HepG2 (cell line): Measurements from ENCODE around the gene PNKD. TPM values are rescaled to one million over a fixed set of nuclear protein-coding genes. Genes with fewer than 3 reads are reported as not detected.

Source experiments
- ATM ChIP-seq: fragments of 450-650 bp; IDR thresholded peaks from 2 replicates; pipeline ENCODE4 v1.7.1; 2017; ENCODE audit warnings: mild to moderate bottlenecking, borderline replicate concordance
- FOXO1 ChIP-seq: sonication (generic); formaldehyde crosslinking; IDR thresholded peaks from 2 replicates; pipeline ENCODE4 v1.4.0; 2020; ENCODE audit warnings: missing genetic modification reagents
- GLMP ChIP-seq: sonication (generic); formaldehyde crosslinking; IDR thresholded peaks from 2 replicates; pipeline ENCODE4 v1.9.0; 2021; ENCODE audit warnings: missing genetic modification reagents, mild to moderate bottlenecking, borderline replicate concordance
- IKZF5 ChIP-seq: IDR thresholded peaks from 2 replicates; pipeline ENCODE4 v1.6.1; 2018; ENCODE audit warnings: missing genetic modification reagents, mild to moderate bottlenecking, missing compliant biosample characterization
- KDM1A ChIP-seq: IDR thresholded peaks from 2 replicates; pipeline ENCODE4 v1.6.1; 2016; ENCODE audit warnings: missing compliant biosample characterization
- MAF1 ChIP-seq: sonication (generic); formaldehyde crosslinking; IDR thresholded peaks from 2 replicates; pipeline ENCODE4 v1.5.0; 2020; ENCODE audit warnings: missing genetic modification reagents, borderline replicate concordance
- MAZ ChIP-seq, 2 experiments: sonication (generic) in 1 of 2; formaldehyde crosslinking in 1 of 2; IDR thresholded peaks; 2 replicates each; pipeline versions ENCODE4 v1.5.0 to v1.6.1; 2012 to 2020; ENCODE audit warnings: low read depth in 2 of 2, mild to moderate bottlenecking in 2 of 2, borderline replicate concordance in 1 of 2, improper control_type of control experiment in 1 of 2, low read length in 1 of 2, missing genetic modification reagents in 1 of 2, moderate library complexity in 1 of 2
- NFYB ChIP-seq: sonication (generic); formaldehyde crosslinking; IDR thresholded peaks from 2 replicates; pipeline ENCODE4 v1.4.0; 2020; ENCODE audit warnings: missing genetic modification reagents
- RBFOX2 ChIP-seq: fragments of 200-400 bp; formaldehyde crosslinking; IDR thresholded peaks from 2 replicates; pipeline ENCODE4 v1.6.1; 2017; ENCODE audit warnings: low read depth, mild to moderate bottlenecking, low read length
- RFXANK ChIP-seq: IDR thresholded peaks from 2 replicates; pipeline ENCODE4 v1.6.1; 2016
- SMARCE1 ChIP-seq: fragments of 450-650 bp; IDR thresholded peaks from 2 replicates; pipeline ENCODE4 v1.6.1; 2017; ENCODE audit warnings: borderline replicate concordance
- ZNF331 ChIP-seq: sonication (generic); formaldehyde crosslinking; IDR thresholded peaks from 2 replicates; pipeline ENCODE4 v1.4.0; 2020; ENCODE audit warnings: missing genetic modification reagents
- ZNF546 ChIP-seq: sonication (generic); formaldehyde crosslinking; conservative IDR thresholded peaks from 2 replicates; pipeline ENCODE4 v1.8.1; 2023; ENCODE audit warnings: mild to moderate bottlenecking, missing genetic modification reagents
- ZNF605 ChIP-seq: sonication (generic); formaldehyde crosslinking; IDR thresholded peaks from 2 replicates; pipeline ENCODE4 v1.8.0; 2022; ENCODE audit warnings: mild to moderate bottlenecking, missing genetic modification reagents
- ZNF609 ChIP-seq: sonication (generic); formaldehyde crosslinking; IDR thresholded peaks from 2 replicates; pipeline ENCODE4 v1.4.0; 2020; ENCODE audit warnings: mild to moderate bottlenecking, missing genetic modification reagents, borderline replicate concordance
- ZNF672 ChIP-seq: sonication (generic); formaldehyde crosslinking; IDR thresholded peaks from 2 replicates; pipeline ENCODE4 v1.8.1; 2022; ENCODE audit warnings: missing genetic modification reagents
- polyA plus RNA-seq, 8 experiments: library from polyadenylated mRNA; depleted of rRNA in 3 of 8; stranded (reverse) in 7 of 8; unstranded in 1 of 8; fragments of >200 nt; fragmentation: Illumina TruSeq in 4 of 8; extraction: Trizol in 4 of 8; gene quantifications; 2 replicates each; pipeline versions ENCODE4 v1.2.1 to v1.2.3, GENCODE V29; 2011 to 2016; ENCODE audit warnings: low read depth in 4 of 8, missing spikeins in 1 of 8, mixed read lengths in 1 of 8; ENCODE audit not compliant: insufficient read depth in 1 of 8
- total RNA-seq, 5 experiments: library from RNA; depleted of rRNA; stranded (reverse); fragments of >200 nt; fragmentation: Illumina TruSeq; extraction: Trizol; gene quantifications; 2 replicates each; pipeline ENCODE4 v1.2.3, GENCODE V29; 2016; ENCODE audit warnings: low read depth in 1 of 5
- TF ChIP-seq, protein P1 (sequence below): sonication (generic); formaldehyde crosslinking; IDR thresholded peaks from 2 replicates; pipeline ENCODE4 v1.4.0; 2020; ENCODE audit warnings: missing genetic modification reagents, mild to moderate bottlenecking, borderline replicate concordance
- TF ChIP-seq, protein P2 (sequence below): sonication (generic); formaldehyde crosslinking; IDR thresholded peaks from 2 replicates; pipeline ENCODE4 v1.4.0; 2020; ENCODE audit warnings: missing genetic modification reagents

Gene PNKD
- total and polyA plus RNA-seq, 2 of the 13 experiments (the other 11 are each of a cell fraction or from before 2014, with no cell fraction given): 55.9 to 80.4 TPM

DNA sequence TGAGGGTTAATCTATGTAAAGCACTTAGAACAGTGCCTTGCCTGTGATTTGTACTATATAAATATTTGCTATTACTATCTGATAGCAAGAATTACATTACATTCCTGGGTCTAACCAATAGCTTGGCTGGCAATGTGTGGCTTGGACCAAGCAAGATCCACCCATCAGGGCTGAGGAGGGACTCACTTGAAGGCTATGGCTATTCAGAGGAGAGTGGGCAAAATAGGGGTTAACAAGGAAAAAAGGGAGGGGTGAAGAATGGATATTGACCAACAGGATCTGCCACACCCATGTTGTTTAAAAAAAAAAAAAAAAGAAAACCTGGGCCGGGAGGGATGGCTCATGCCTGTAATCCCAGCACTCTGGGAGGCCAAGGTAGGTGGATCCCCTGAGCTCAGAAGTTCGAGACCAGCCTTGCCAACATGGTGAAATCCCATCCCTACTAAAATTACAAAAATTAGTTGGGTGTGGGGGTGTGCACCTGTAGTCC lies 42.0 kb downstream of the PNKD start (continued):
- TF ChIP-seq ZNF546 (CRISPR knock-in tag): no peak
- no peak for TF ChIP-seq RBFOX2
- 0 out of 2 replicates have a peak, but pooled peaks have one; percentile 24 for TF ChIP-seq KDM1A (CRISPR knock-in tag)
- TF ChIP-seq ZNF331 (CRISPR knock-in tag): no peak
- TF ChIP-seq SMARCE1: no peak
- no peak for TF ChIP-seq RFXANK (CRISPR knock-in tag)
- TF ChIP-seq FOXO1 (CRISPR knock-in tag): 0 out of 2 replicates have a peak, but pooled peaks have one; percentile 11
- TF ChIP-seq GLMP (CRISPR knock-in tag): no peak
- no peak for TF ChIP-seq MAF1 (CRISPR knock-in tag)
- TF ChIP-seq, protein P1, sequence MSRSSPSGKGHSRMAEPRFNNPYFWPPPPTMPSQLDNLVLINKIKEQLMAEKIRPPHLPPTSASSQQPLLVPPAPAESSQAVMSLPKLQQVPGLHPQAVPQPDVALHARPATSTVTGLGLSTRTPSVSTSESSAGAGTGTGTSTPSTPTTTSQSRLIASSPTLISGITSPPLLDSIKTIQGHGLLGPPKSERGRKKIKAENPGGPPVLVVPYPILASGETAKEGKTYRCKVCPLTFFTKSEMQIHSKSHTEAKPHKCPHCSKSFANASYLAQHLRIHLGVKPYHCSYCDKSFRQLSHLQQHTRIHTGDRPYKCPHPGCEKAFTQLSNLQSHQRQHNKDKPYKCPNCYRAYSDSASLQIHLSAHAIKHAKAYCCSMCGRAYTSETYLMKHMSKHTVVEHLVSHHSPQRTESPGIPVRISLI (CRISPR knock-in tag): peak; percentile 80; the same call in 1 of the 2 replicates
- TF ChIP-seq IKZF5 (CRISPR knock-in tag): no peak
- TF ChIP-seq MAZ (IDR thresholded peaks at IDR 0.05; ENCODE audit: borderline replicate concordance, low read depth, low read length): peak; percentile 24; the same call in 1 of the 2 replicates
- no peak for TF ChIP-seq MAZ (CRISPR knock-in tag; IDR thresholded peaks at IDR 0.05; ENCODE audit: low read depth)
- TF ChIP-seq, protein P2, sequence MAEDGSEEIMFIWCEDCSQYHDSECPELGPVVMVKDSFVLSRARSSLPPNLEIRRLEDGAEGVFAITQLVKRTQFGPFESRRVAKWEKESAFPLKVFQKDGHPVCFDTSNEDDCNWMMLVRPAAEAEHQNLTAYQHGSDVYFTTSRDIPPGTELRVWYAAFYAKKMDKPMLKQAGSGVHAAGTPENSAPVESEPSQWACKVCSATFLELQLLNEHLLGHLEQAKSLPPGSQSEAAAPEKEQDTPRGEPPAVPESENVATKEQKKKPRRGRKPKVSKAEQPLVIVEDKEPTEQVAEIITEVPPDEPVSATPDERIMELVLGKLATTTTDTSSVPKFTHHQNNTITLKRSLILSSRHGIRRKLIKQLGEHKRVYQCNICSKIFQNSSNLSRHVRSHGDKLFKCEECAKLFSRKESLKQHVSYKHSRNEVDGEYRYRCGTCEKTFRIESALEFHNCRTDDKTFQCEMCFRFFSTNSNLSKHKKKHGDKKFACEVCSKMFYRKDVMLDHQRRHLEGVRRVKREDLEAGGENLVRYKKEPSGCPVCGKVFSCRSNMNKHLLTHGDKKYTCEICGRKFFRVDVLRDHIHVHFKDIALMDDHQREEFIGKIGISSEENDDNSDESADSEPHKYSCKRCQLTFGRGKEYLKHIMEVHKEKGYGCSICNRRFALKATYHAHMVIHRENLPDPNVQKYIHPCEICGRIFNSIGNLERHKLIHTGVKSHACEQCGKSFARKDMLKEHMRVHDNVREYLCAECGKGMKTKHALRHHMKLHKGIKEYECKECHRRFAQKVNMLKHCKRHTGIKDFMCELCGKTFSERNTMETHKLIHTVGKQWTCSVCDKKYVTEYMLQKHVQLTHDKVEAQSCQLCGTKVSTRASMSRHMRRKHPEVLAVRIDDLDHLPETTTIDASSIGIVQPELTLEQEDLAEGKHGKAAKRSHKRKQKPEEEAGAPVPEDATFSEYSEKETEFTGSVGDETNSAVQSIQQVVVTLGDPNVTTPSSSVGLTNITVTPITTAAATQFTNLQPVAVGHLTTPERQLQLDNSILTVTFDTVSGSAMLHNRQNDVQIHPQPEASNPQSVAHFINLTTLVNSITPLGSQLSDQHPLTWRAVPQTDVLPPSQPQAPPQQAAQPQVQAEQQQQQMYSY (CRISPR knock-in tag): no peak
- no peak for TF ChIP-seq ATM
- no peak for TF ChIP-seq ZNF605 (CRISPR knock-in tag)
- peak; percentile 58; the same call in 1 of the 2 replicates for TF ChIP-seq ZNF609
- TF ChIP-seq NFYB (CRISPR knock-in tag): peak; percentile 22; the same call in 1 of the 2 replicates
- TF ChIP-seq ZNF672 (CRISPR knock-in tag): no peak
